Measurements from ENCODE around the gene FARS2.

DNA sequence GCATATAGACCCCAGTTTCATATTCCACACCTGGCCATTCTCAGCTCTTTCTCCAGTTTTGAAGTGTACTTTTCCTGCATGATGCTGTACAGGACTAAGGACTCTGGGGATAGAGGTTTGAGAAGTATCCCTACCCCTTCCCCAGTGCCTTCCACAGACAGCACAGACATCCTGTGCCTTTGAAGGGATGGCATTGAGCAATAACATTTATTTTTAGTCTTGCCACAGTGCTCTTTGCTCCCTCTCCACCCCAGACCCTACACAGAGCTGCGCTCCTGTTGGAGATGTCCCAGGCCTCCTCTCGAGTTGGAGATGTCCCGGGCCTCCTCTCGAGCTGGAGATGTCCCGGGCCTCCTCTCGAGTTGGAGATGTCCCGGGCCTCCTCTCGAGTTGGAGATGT, 275.8 kb downstream of the FARS2 start:
- TF ChIP-seq, protein P1, sequence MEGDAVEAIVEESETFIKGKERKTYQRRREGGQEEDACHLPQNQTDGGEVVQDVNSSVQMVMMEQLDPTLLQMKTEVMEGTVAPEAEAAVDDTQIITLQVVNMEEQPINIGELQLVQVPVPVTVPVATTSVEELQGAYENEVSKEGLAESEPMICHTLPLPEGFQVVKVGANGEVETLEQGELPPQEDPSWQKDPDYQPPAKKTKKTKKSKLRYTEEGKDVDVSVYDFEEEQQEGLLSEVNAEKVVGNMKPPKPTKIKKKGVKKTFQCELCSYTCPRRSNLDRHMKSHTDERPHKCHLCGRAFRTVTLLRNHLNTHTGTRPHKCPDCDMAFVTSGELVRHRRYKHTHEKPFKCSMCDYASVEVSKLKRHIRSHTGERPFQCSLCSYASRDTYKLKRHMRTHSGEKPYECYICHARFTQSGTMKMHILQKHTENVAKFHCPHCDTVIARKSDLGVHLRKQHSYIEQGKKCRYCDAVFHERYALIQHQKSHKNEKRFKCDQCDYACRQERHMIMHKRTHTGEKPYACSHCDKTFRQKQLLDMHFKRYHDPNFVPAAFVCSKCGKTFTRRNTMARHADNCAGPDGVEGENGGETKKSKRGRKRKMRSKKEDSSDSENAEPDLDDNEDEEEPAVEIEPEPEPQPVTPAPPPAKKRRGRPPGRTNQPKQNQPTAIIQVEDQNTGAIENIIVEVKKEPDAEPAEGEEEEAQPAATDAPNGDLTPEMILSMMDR (IDR thresholded peaks at IDR 0.05): no peak
- no peak for TF ChIP-seq POLR2A (IDR thresholded peaks at IDR 0.05; ENCODE audit: low read depth)
- TF ChIP-seq EP300 (IDR thresholded peaks at IDR 0.05): no peak
